Measurements from ENCODE around the gene EFNA5. TPM values are rescaled to one million over a fixed set of nuclear protein-coding genes. Genes with fewer than 3 reads are reported as not detected.

The EFNA5 gene
- polyA plus RNA-seq, 2 donors, result 3.4 to 4.9 TPM

- WGBS, 2 donors, result 76 to 77% methylated on average over 4 of the region's 4 CpGs
- H3K4me3 ChIP-seq (ENCODE audit: low read depth in 1 of 2, low read length in 2 of 2), result no peak overlapping the region
- no peaks in the 10 kb centered on the region for H3K27me3 ChIP-seq (ENCODE audit: control insufficient read depth in 1 of 2, insufficient read depth in 2 of 2, low read length in 2 of 2)
- no peaks in the 10 kb centered on the region for H3K9me3 ChIP-seq (ENCODE audit: control insufficient read depth in 2 of 2, insufficient read depth in 1 of 2, low read depth in 1 of 2, low read length in 1 of 2)
- H3K27ac ChIP-seq (ENCODE audit: low read depth in 2 of 2, low read length in 1 of 2), result no peak overlapping the region
- H3K4me1 ChIP-seq (ENCODE audit: control insufficient read depth in 2 of 2, insufficient read depth in 2 of 2, low read length in 1 of 2), result no peaks in the 10 kb centered on the region
- H3K36me3 ChIP-seq (ENCODE audit: control insufficient read depth in 2 of 2, insufficient read depth in 2 of 2, low read length in 1 of 2), result no peaks in the 10 kb centered on the region
These were observed 242.4 kb downstream of the EFNA5 start for GRCh38 chr5:107428303-107428813.

- H3K27me3 ChIP-seq (ENCODE audit: control insufficient read depth in 1 of 2, insufficient read depth in 2 of 2, low read length in 2 of 2), result no peaks in the 10 kb centered on the region
- no peak overlapping the region for H3K27ac ChIP-seq (ENCODE audit: low read depth in 2 of 2, low read length in 1 of 2)
- no peaks in the 10 kb centered on the region for H3K9me3 ChIP-seq (ENCODE audit: control insufficient read depth in 2 of 2, insufficient read depth in 1 of 2, low read depth in 1 of 2, low read length in 1 of 2)
- H3K4me3 ChIP-seq (ENCODE audit: low read depth in 1 of 2, low read length in 2 of 2), result no peak overlapping the region
- 96 to 97% methylated on average over 6 of the region's 6 CpGs for WGBS, 2 donors
- no peaks in the 10 kb centered on the region for H3K36me3 ChIP-seq (ENCODE audit: control insufficient read depth in 2 of 2, insufficient read depth in 2 of 2, low read length in 1 of 2)
- H3K4me1 ChIP-seq (ENCODE audit: control insufficient read depth in 2 of 2, insufficient read depth in 2 of 2, low read length in 1 of 2), result no peaks in the 10 kb centered on the region
These were observed 243.9 kb downstream of the EFNA5 start for GRCh38 chr5:107426872-107427271.

DNA sequence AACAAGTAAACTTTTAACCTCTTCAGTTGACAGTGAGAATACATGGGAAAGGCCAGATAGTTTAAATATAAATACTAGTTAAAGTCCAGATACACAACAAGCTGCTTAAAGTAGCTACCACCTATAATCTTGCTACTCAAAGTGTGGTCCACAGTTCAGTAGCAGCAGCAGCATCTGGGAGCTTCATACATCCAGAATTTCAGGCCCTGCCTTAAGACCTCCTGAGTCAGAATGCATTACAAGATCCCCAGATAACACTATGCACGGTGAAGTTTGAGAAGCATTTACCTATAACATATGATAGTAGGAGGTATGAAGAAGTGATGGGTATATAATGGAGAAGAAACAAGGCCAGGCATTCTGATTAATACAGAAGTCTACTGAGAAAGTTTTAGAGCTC lies 244.5 kb downstream of the EFNA5 start:
- H3K27me3 ChIP-seq (ENCODE audit: control insufficient read depth in 1 of 2, insufficient read depth in 2 of 2, low read length in 2 of 2), result no peaks in the 10 kb centered on the region
- WGBS, 2 donors, result 74 to 93% methylated on average over 1 of the region's 1 CpG
- H3K9me3 ChIP-seq (ENCODE audit: control insufficient read depth in 2 of 2, insufficient read depth in 1 of 2, low read depth in 1 of 2, low read length in 1 of 2), result no peaks in the 10 kb centered on the region
- no peak overlapping the region for H3K4me3 ChIP-seq (ENCODE audit: low read depth in 1 of 2, low read length in 2 of 2)
- H3K36me3 ChIP-seq (ENCODE audit: control insufficient read depth in 2 of 2, insufficient read depth in 2 of 2, low read length in 1 of 2), result no peaks in the 10 kb centered on the region
- H3K27ac ChIP-seq (ENCODE audit: low read depth in 2 of 2, low read length in 1 of 2), result no peak overlapping the region
- no peaks in the 10 kb centered on the region for H3K4me1 ChIP-seq (ENCODE audit: control insufficient read depth in 2 of 2, insufficient read depth in 2 of 2, low read length in 1 of 2)

- Histone ChIP-seq H3K9me3 (ENCODE audit: control insufficient read depth in 2 of 2, insufficient read depth in 1 of 2, low read depth in 1 of 2, low read length in 1 of 2) (no peaks in the 10 kb centered on the region), H3K4me3 (ENCODE audit: low read depth in 1 of 2, low read length in 2 of 2) (no peak overlapping the region), H3K4me1 (ENCODE audit: control insufficient read depth in 2 of 2, insufficient read depth in 2 of 2, low read length in 1 of 2) (no peaks in the 10 kb centered on the region), H3K27ac (ENCODE audit: low read depth in 2 of 2, low read length in 1 of 2) (no peak overlapping the region), H3K36me3 (ENCODE audit: control insufficient read depth in 2 of 2, insufficient read depth in 2 of 2, low read length in 1 of 2) (no peaks in the 10 kb centered on the region), H3K27me3 (ENCODE audit: control insufficient read depth in 1 of 2, insufficient read depth in 2 of 2, low read length in 2 of 2) (no peaks in the 10 kb centered on the region)
- 28 to 40% methylated on average over 2 of the region's 2 CpGs for WGBS, 2 donors
These were observed 245.2 kb downstream of the EFNA5 start for GRCh38 chr5:107425541-107426031.

- Histone ChIP-seq H3K4me1 (ENCODE audit: control insufficient read depth in 2 of 2, insufficient read depth in 2 of 2, low read length in 1 of 2) (no peaks in the 10 kb centered on the region), H3K27ac (ENCODE audit: low read depth in 2 of 2, low read length in 1 of 2) (no peak overlapping the region), H3K4me3 (ENCODE audit: low read depth in 1 of 2, low read length in 2 of 2) (no peak overlapping the region), H3K36me3 (ENCODE audit: control insufficient read depth in 2 of 2, insufficient read depth in 2 of 2, low read length in 1 of 2) (no peaks in the 10 kb centered on the region), H3K9me3 (ENCODE audit: control insufficient read depth in 2 of 2, insufficient read depth in 1 of 2, low read depth in 1 of 2, low read length in 1 of 2) (no peaks in the 10 kb centered on the region), H3K27me3 (ENCODE audit: control insufficient read depth in 1 of 2, insufficient read depth in 2 of 2, low read length in 2 of 2) (no peaks in the 10 kb centered on the region)
- 75 to 80% methylated on average over 2 of the region's 2 CpGs for WGBS, 2 donors
These were observed 246.2 kb downstream of the EFNA5 start for GRCh38 chr5:107424491-107424890.

DNA sequence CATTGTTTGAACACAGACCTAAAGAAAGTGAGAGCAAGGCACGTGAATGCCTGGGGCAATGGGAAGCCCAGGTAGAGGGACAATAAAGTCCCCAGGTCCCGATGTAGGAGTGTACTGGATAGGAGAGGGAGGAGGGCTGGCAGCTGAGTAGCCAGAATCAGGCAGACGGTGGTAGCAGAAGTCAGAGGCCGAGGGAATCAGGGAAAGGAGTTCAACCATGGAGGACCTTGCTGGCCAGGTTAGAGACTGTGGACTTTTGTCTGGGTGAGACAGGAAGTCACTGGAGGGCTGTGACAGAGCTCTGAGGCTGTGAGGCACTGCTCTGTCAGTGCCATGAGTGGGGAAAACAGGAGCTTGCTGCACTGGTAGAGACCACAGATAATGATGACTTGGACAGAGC lies 248.2 kb downstream of the EFNA5 start:
- Histone ChIP-seq H3K27me3 (ENCODE audit: control insufficient read depth in 1 of 2, insufficient read depth in 2 of 2, low read length in 2 of 2) (no peaks in the 10 kb centered on the region), H3K4me3 (ENCODE audit: low read depth in 1 of 2, low read length in 2 of 2) (no peak overlapping the region), H3K36me3 (ENCODE audit: control insufficient read depth in 2 of 2, insufficient read depth in 2 of 2, low read length in 1 of 2) (no peaks in the 10 kb centered on the region), H3K27ac (ENCODE audit: low read depth in 2 of 2, low read length in 1 of 2) (no peak overlapping the region), H3K4me1 (ENCODE audit: control insufficient read depth in 2 of 2, insufficient read depth in 2 of 2, low read length in 1 of 2) (no peaks in the 10 kb centered on the region), H3K9me3 (ENCODE audit: control insufficient read depth in 2 of 2, insufficient read depth in 1 of 2, low read depth in 1 of 2, low read length in 1 of 2) (no peaks in the 10 kb centered on the region)
- WGBS, 2 donors, result 83 to 92% methylated on average over 4 of the region's 4 CpGs

- H3K4me1 ChIP-seq (ENCODE audit: control insufficient read depth in 2 of 2, insufficient read depth in 2 of 2, low read length in 1 of 2), result no peaks in the 10 kb centered on the region
- H3K36me3 ChIP-seq (ENCODE audit: control insufficient read depth in 2 of 2, insufficient read depth in 2 of 2, low read length in 1 of 2), result no peaks in the 10 kb centered on the region
- H3K27ac ChIP-seq (ENCODE audit: low read depth in 2 of 2, low read length in 1 of 2), result no peak overlapping the region
- H3K9me3 ChIP-seq (ENCODE audit: control insufficient read depth in 2 of 2, insufficient read depth in 1 of 2, low read depth in 1 of 2, low read length in 1 of 2), result no peaks in the 10 kb centered on the region
- no peaks in the 10 kb centered on the region for H3K27me3 ChIP-seq (ENCODE audit: control insufficient read depth in 1 of 2, insufficient read depth in 2 of 2, low read length in 2 of 2)
- WGBS, 2 donors, result 63 to 84% methylated on average over 3 of the region's 3 CpGs
- H3K4me3 ChIP-seq (ENCODE audit: low read depth in 1 of 2, low read length in 2 of 2), result no peak overlapping the region
These were observed 251.2 kb downstream of the EFNA5 start for GRCh38 chr5:107419498-107419897.

GRCh38 chr5:107418902-107419301 lies 251.8 kb downstream of the EFNA5 start:
- Histone ChIP-seq H3K4me3 (ENCODE audit: low read depth in 1 of 2, low read length in 2 of 2) (no peak overlapping the region), H3K36me3 (ENCODE audit: control insufficient read depth in 2 of 2, insufficient read depth in 2 of 2, low read length in 1 of 2) (no peaks in the 10 kb centered on the region), H3K27me3 (ENCODE audit: control insufficient read depth in 1 of 2, insufficient read depth in 2 of 2, low read length in 2 of 2) (no peaks in the 10 kb centered on the region), H3K27ac (ENCODE audit: low read depth in 2 of 2, low read length in 1 of 2) (no peak overlapping the region), H3K9me3 (ENCODE audit: control insufficient read depth in 2 of 2, insufficient read depth in 1 of 2, low read depth in 1 of 2, low read length in 1 of 2) (no peaks in the 10 kb centered on the region), H3K4me1 (ENCODE audit: control insufficient read depth in 2 of 2, insufficient read depth in 2 of 2, low read length in 1 of 2) (no peaks in the 10 kb centered on the region)
- 91 to 97% methylated on average over 2 of the region's 2 CpGs for WGBS, 2 donors

DNA sequence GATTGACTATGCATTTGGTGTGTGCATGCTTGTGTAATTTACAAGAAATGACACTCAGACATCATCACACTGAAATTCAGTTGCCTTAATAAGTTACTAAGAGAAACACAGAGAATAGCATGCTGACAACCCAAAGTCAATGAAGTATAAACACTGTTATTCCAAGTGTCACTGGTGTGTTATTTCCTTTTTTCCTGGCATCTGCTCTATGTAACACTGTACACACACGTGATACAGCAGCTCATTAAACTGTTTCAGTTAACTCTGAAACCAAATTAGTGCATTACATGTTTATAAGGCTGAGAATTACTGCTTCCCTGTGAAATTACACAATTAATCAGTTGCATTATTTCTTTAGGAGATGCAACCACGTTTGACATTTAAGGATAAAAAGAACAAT lies 252.7 kb downstream of the EFNA5 start:
- Histone ChIP-seq H3K36me3 (ENCODE audit: control insufficient read depth in 2 of 2, insufficient read depth in 2 of 2, low read length in 1 of 2) (no peaks in the 10 kb centered on the region), H3K4me1 (ENCODE audit: control insufficient read depth in 2 of 2, insufficient read depth in 2 of 2, low read length in 1 of 2) (no peaks in the 10 kb centered on the region), H3K4me3 (ENCODE audit: low read depth in 1 of 2, low read length in 2 of 2) (no peak overlapping the region), H3K9me3 (ENCODE audit: control insufficient read depth in 2 of 2, insufficient read depth in 1 of 2, low read depth in 1 of 2, low read length in 1 of 2) (no peaks in the 10 kb centered on the region), H3K27me3 (ENCODE audit: control insufficient read depth in 1 of 2, insufficient read depth in 2 of 2, low read length in 2 of 2) (no peaks in the 10 kb centered on the region), H3K27ac (ENCODE audit: low read depth in 2 of 2, low read length in 1 of 2) (no peak overlapping the region)
- WGBS, 2 donors, result 39 to 50% methylated on average over 2 of the region's 2 CpGs

DNA sequence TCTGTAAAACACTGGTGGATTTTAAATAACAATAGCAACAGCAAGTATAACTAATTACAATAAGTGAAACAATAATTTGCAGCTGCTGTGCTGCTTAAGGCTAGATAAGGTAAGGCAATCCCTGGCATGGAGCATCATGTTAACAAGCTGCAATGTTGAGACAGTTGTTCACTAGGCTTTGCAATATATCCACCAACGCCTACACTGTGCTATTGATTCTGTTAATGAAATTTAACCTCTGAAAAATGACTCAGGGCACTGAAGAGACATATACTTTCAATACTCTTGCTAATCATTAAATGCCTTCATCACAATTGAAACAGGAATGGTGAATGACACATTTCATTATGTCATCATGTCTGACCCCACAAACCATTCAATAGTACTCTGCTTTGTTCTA lies 255.0 kb downstream of the EFNA5 start:
- Histone ChIP-seq H3K27ac (ENCODE audit: low read depth in 2 of 2, low read length in 1 of 2) (no peak overlapping the region), H3K4me3 (ENCODE audit: low read depth in 1 of 2, low read length in 2 of 2) (no peak overlapping the region), H3K27me3 (ENCODE audit: control insufficient read depth in 1 of 2, insufficient read depth in 2 of 2, low read length in 2 of 2) (no peaks in the 10 kb centered on the region), H3K9me3 (ENCODE audit: control insufficient read depth in 2 of 2, insufficient read depth in 1 of 2, low read depth in 1 of 2, low read length in 1 of 2) (no peaks in the 10 kb centered on the region), H3K36me3 (ENCODE audit: control insufficient read depth in 2 of 2, insufficient read depth in 2 of 2, low read length in 1 of 2) (no peaks in the 10 kb centered on the region), H3K4me1 (ENCODE audit: control insufficient read depth in 2 of 2, insufficient read depth in 2 of 2, low read length in 1 of 2) (no peaks in the 10 kb centered on the region)
- WGBS, 2 donors, result 78 to 82% methylated on average over 1 of the region's 1 CpG

All from esophagus (tissue), 2 donors.